ENCODE measurements around the gene BRPF1.

DNA sequence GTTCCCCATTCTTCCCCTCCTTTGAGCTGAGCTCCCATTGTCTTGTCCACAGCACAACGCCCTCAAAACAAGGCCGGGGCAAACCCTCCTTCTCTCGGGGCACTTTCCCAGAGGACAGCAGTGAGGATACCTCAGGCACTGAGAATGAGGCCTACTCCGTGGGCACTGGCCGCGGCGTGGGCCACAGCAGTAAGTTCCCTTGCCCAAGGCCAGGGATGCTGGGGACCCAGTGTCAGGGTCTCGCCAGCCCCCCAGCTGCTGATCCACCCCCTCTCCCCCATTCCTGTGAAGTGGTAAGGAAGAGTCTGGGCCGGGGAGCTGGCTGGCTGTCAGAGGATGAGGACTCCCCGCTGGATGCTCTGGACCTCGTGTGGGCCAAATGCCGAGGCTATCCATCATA lies 14.0 kb downstream of the BRPF1 start:
- TF ChIP-seq, protein P1, sequence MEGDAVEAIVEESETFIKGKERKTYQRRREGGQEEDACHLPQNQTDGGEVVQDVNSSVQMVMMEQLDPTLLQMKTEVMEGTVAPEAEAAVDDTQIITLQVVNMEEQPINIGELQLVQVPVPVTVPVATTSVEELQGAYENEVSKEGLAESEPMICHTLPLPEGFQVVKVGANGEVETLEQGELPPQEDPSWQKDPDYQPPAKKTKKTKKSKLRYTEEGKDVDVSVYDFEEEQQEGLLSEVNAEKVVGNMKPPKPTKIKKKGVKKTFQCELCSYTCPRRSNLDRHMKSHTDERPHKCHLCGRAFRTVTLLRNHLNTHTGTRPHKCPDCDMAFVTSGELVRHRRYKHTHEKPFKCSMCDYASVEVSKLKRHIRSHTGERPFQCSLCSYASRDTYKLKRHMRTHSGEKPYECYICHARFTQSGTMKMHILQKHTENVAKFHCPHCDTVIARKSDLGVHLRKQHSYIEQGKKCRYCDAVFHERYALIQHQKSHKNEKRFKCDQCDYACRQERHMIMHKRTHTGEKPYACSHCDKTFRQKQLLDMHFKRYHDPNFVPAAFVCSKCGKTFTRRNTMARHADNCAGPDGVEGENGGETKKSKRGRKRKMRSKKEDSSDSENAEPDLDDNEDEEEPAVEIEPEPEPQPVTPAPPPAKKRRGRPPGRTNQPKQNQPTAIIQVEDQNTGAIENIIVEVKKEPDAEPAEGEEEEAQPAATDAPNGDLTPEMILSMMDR (conservative IDR thresholded peaks at IDR 0.05; ENCODE audit: low read depth in 2 of 2), result no peak
- no peak for TF ChIP-seq EZH2 (IDR thresholded peaks at IDR 0.05; ENCODE audit: low read depth, unreplicated experiment)
- no peak for TF ChIP-seq EZH2phosphoT487 (IDR thresholded peaks at IDR 0.05; ENCODE audit: unreplicated experiment)
- no peak for TF ChIP-seq POLR2AphosphoS5 (IDR thresholded peaks at IDR 0.05; ENCODE audit: low read depth)
- no peak for TF ChIP-seq CREB1 (CRISPR knock-in tag; IDR thresholded peaks at IDR 0.05; ENCODE audit: low read depth)
- TF ChIP-seq, protein P2, sequence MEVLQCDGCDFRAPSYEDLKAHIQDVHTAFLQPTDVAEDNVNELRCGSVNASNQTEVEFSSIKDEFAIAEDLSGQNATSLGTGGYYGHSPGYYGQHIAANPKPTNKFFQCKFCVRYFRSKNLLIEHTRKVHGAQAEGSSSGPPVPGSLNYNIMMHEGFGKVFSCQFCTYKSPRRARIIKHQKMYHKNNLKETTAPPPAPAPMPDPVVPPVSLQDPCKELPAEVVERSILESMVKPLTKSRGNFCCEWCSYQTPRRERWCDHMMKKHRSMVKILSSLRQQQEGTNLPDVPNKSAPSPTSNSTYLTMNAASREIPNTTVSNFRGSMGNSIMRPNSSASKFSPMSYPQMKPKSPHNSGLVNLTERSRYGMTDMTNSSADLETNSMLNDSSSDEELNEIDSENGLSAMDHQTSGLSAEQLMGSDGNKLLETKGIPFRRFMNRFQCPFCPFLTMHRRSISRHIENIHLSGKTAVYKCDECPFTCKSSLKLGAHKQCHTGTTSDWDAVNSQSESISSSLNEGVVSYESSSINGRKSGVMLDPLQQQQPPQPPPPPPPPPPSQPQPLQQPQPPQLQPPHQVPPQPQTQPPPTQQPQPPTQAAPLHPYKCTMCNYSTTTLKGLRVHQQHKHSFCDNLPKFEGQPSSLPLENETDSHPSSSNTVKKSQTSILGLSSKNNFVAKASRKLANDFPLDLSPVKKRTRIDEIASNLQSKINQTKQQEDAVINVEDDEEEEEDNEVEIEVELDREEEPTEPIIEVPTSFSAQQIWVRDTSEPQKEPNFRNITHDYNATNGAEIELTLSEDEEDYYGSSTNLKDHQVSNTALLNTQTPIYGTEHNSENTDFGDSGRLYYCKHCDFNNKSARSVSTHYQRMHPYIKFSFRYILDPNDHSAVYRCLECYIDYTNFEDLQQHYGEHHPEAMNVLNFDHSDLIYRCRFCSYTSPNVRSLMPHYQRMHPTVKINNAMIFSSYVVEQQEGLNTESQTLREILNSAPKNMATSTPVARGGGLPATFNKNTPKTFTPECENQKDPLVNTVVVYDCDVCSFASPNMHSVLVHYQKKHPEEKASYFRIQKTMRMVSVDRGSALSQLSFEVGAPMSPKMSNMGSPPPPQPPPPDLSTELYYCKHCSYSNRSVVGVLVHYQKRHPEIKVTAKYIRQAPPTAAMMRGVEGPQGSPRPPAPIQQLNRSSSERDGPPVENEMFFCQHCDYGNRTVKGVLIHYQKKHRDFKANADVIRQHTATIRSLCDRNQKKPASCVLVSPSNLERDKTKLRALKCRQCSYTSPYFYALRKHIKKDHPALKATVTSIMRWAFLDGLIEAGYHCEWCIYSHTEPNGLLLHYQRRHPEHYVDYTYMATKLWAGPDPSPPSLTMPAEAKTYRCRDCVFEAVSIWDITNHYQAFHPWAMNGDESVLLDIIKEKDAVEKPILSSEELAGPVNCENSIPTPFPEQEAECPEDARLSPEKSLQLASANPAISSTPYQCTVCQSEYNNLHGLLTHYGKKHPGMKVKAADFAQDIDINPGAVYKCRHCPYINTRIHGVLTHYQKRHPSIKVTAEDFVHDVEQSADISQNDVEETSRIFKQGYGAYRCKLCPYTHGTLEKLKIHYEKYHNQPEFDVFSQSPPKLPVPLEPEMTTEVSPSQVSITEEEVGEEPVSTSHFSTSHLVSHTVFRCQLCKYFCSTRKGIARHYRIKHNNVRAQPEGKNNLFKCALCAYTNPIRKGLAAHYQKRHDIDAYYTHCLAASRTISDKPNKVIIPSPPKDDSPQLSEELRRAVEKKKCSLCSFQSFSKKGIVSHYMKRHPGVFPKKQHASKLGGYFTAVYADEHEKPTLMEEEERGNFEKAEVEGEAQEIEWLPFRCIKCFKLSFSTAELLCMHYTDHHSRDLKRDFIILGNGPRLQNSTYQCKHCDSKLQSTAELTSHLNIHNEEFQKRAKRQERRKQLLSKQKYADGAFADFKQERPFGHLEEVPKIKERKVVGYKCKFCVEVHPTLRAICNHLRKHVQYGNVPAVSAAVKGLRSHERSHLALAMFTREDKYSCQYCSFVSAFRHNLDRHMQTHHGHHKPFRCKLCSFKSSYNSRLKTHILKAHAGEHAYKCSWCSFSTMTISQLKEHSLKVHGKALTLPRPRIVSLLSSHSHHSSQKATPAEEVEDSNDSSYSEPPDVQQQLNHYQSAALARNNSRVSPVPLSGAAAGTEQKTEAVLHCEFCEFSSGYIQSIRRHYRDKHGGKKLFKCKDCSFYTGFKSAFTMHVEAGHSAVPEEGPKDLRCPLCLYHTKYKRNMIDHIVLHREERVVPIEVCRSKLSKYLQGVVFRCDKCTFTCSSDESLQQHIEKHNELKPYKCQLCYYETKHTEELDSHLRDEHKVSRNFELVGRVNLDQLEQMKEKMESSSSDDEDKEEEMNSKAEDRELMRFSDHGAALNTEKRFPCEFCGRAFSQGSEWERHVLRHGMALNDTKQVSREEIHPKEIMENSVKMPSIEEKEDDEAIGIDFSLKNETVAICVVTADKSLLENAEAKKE (CRISPR knock-in tag; IDR thresholded peaks at IDR 0.05), result no peak
- TF ChIP-seq, protein P3, sequence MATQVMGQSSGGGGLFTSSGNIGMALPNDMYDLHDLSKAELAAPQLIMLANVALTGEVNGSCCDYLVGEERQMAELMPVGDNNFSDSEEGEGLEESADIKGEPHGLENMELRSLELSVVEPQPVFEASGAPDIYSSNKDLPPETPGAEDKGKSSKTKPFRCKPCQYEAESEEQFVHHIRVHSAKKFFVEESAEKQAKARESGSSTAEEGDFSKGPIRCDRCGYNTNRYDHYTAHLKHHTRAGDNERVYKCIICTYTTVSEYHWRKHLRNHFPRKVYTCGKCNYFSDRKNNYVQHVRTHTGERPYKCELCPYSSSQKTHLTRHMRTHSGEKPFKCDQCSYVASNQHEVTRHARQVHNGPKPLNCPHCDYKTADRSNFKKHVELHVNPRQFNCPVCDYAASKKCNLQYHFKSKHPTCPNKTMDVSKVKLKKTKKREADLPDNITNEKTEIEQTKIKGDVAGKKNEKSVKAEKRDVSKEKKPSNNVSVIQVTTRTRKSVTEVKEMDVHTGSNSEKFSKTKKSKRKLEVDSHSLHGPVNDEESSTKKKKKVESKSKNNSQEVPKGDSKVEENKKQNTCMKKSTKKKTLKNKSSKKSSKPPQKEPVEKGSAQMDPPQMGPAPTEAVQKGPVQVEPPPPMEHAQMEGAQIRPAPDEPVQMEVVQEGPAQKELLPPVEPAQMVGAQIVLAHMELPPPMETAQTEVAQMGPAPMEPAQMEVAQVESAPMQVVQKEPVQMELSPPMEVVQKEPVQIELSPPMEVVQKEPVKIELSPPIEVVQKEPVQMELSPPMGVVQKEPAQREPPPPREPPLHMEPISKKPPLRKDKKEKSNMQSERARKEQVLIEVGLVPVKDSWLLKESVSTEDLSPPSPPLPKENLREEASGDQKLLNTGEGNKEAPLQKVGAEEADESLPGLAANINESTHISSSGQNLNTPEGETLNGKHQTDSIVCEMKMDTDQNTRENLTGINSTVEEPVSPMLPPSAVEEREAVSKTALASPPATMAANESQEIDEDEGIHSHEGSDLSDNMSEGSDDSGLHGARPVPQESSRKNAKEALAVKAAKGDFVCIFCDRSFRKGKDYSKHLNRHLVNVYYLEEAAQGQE (IDR thresholded peaks at IDR 0.05; ENCODE audit: unreplicated experiment), result no peak
- no peak for TF ChIP-seq ZNF114 (CRISPR knock-in tag; IDR thresholded peaks at IDR 0.05)
- TF ChIP-seq JUNB (IDR thresholded peaks at IDR 0.05; ENCODE audit: unreplicated experiment), result no peak
- TF ChIP-seq STAT1 (IDR thresholded peaks at IDR 0.05; ENCODE audit: unreplicated experiment), result no peak
- TF ChIP-seq, protein P4, sequence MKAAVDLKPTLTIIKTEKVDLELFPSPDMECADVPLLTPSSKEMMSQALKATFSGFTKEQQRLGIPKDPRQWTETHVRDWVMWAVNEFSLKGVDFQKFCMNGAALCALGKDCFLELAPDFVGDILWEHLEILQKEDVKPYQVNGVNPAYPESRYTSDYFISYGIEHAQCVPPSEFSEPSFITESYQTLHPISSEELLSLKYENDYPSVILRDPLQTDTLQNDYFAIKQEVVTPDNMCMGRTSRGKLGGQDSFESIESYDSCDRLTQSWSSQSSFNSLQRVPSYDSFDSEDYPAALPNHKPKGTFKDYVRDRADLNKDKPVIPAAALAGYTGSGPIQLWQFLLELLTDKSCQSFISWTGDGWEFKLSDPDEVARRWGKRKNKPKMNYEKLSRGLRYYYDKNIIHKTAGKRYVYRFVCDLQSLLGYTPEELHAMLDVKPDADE (IDR thresholded peaks at IDR 0.05), result no peak
- TF ChIP-seq ZNF331 (CRISPR knock-in tag; IDR thresholded peaks at IDR 0.05; ENCODE audit: low read depth), result no peak
